Measurements from ENCODE around the gene NAA50. TPM values are rescaled to one million over a fixed set of nuclear protein-coding genes. Genes with fewer than 3 reads are reported as not detected.

Gene NAA50
- total RNA-seq, 1 experiment from 2014 or later = 284 TPM

DNA sequence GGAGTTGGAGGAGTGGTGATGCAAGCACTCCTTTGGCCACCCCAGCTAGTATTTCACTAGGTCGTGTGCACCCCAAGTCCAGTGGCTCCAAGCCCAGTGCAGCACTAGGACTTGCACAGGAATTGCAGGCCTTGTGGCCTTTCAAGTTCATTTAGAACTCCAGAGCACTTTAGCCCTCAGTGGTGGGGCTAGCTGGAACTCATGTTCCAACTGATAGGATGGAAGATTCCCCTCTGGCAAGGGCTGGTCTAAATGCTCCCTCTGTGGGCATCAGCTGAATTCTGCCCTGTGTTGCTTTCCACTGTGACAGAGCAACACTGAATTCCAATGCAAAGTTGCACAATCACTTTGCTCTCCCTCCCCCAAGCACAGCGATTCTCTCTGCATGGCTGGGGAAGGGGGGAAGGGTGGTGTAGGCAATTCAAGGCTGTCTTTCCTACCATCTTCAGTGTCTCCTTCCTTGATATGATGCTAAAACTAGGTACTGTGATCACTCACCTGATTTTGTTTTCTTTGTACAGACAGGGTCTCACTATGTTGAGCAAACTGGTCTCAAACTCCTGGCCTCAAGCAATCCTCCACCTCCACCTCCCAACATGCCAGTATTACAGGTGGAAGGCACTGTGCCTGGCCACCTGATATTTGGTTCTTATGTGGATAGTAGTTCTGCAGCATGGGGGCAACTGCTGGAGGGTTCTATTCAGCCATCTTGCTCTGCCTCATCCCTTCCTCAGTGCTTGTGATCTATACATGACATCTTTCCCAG, 59.9 kb downstream of the NAA50 start:
- DNase-seq (ENCODE audit: low read depth) = no peak

DNA sequence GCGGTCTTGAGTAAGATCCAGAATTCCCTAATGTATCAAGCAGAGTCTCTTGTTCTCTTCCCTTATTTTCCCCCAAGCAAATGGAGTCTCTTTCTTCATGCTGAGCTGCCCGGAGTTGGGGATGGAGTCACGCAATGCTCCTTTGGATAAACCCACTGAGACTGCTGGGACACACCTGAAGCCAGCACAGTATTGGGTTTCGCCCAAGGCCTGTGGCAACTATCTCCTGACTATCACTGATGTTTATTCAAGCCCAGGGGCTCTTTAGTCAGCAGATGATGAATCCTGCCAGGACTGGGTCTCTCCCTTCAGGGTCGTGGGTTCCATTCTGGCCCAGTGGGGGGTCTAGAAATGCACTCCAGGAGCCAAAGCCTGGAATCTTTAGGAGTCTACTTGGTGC, 60.9 kb downstream of the NAA50 start:
- DNase-seq (ENCODE audit: low read depth) = no peak

GRCh38 chr3:113684271-113684819, 61.7 kb downstream of the NAA50 start:
- no peak for DNase-seq (ENCODE audit: low read depth)

DNA sequence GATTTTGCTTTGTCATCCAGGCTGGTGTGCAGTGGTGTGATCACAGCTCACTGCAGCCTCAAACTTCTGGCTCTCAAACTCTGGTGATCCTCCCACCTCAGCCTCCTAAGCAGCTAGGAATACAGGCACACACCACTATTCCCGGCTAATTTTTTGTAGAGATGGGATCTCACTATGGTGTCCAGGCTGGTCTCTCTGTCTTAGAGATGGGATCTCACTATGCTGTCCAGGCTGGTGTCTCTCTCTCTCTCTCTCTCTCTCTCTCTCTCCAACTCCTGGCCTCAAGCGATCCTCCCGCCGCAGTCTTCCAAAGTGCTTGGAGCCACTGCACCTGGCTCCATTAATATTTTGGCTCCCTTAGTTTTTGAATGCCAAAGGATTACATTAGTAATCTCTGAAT, 67.3 kb downstream of the NAA50 start:
- DNase-seq (ENCODE audit: low read depth) = no peak

DNA sequence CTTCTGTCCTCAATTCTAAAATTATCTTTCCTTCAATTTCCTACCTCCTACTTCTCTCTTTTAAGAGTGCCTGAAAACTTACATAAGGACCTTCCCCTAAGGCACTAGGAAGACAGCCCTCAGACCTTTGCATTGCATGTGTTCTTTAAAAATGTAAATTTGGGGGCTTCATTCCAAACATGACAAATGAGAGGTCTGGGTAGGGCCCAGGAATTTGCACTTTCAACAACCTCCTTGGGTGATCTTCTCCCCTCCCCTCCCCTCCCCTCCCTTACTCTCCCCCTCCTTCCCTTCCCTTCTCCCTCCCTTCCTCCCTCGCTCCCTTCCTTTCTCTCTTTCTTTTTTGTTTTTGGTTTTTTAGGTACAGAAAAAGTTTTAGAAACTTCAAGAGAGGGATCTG, 68.3 kb downstream of the NAA50 start:
- DNase-seq (ENCODE audit: low read depth) = no peak

- no peak for DNase-seq (ENCODE audit: low read depth)
These were observed 69.8 kb downstream of the NAA50 start for GRCh38 chr3:113676261-113676660.

GRCh38 chr3:113673593-113673992, 72.5 kb downstream of the NAA50 start:
- no peak for DNase-seq (ENCODE audit: low read depth)

DNA sequence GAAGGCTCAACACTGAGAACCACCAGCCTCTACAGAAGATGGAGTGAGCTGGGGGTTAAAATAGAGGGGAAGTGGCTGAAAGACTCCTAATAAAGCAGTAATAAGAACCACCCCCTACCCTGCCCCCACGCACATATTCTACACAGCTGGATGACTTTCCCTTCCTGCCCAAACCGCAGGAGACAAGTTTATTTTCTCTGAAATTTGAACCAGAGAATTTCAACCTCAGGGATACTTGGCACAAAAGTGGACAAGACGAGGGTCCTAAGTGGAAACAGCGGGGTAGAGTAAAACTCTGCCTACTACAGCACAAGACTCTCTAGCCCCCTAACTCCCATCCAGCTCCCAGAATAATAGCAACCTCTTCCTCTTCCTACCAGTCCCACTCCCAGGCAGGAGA, 78.0 kb downstream of the NAA50 start:
- DNase-seq (ENCODE audit: low read depth) = peak; percentile 62

Other genes starting within 250 kb of the NAA50 start
- gene SPICE1, start 231.1 kb downstream of the NAA50 start, total RNA-seq (2014; rRNA removed; shearing (Covaris generic)) = 14.0 and 31.6 TPM in 2 replicates
- 0.11 TPM in 1 of 2 replicates, not detected in the other for gene SIDT1, start 213.7 kb downstream of the NAA50 start, total RNA-seq (2014; rRNA removed; shearing (Covaris generic))
- gene USF3, start 49.6 kb downstream of the NAA50 start, total RNA-seq (2014; rRNA removed; shearing (Covaris generic)) = 6.3 and 7.7 TPM in 2 replicates
- 45.7 and 47.3 TPM in 2 replicates for gene ATP6V1A, start 786 bp upstream of the NAA50 start, total RNA-seq (2014; rRNA removed; shearing (Covaris generic))
- 11.7 and 22.1 TPM in 2 replicates for gene GRAMD1C, start 92.5 kb upstream of the NAA50 start, total RNA-seq (2014; rRNA removed; shearing (Covaris generic))
- 6.0 and 9.2 TPM in 2 replicates for gene ZDHHC23, start 201.8 kb upstream of the NAA50 start, total RNA-seq (2014; rRNA removed; shearing (Covaris generic))

Data from Daoy (cell line).